Mesenchymal stem cell (in vitro differentiated cells and primary cell): ENCODE results near the gene MAPKAP1.

Experiments
- DNase-seq: peaks from one replicate; pipeline ENCODE4 v3.0.0-alpha.2; 2013
- H2AFZ ChIP-seq: one replicate; pipeline ENCODE4 v1.6.1; 2013; ENCODE audit warnings: low read depth, mild to moderate bottlenecking, control low read depth, inconsistent platforms, low read length, moderate library complexity
- H2AK5ac ChIP-seq: 2 replicates; pipeline ENCODE4 v1.6.1; 2013; ENCODE audit warnings: low read length, moderate library complexity, mild to moderate bottlenecking, inconsistent platforms; ENCODE audit not compliant: severe bottlenecking
- H2BK120ac ChIP-seq: one replicate; pipeline ENCODE4 v1.6.1; 2013; ENCODE audit warnings: low read depth, mild to moderate bottlenecking, inconsistent platforms, low read length, moderate library complexity
- H2BK12ac ChIP-seq, 2 experiments: one replicate each; pipeline ENCODE4 v1.6.1; 2013; ENCODE audit warnings: inconsistent platforms in 2 of 2, low read length in 2 of 2, mild to moderate bottlenecking in 2 of 2, moderate library complexity in 2 of 2, control low read depth in 1 of 2
- H2BK15ac ChIP-seq: one replicate; pipeline ENCODE4 v1.6.1; 2013; ENCODE audit warnings: mild to moderate bottlenecking, low read depth, inconsistent platforms; ENCODE audit not compliant: poor library complexity, severe bottlenecking
- H2BK5ac ChIP-seq: 2 replicates; pipeline ENCODE4 v1.6.1; 2013; ENCODE audit warnings: low read depth, mild to moderate bottlenecking, low read length, control low read depth, inconsistent platforms; ENCODE audit not compliant: poor library complexity, severe bottlenecking
- H3K14ac ChIP-seq, 2 experiments: one replicate each; pipeline ENCODE4 v1.6.1; 2013; ENCODE audit warnings: inconsistent platforms in 2 of 2, low read length in 2 of 2, control low read depth in 1 of 2, mild to moderate bottlenecking in 1 of 2, moderate library complexity in 1 of 2
- H3K18ac ChIP-seq, 2 experiments: one replicate each; pipeline ENCODE4 v1.6.1; 2013; ENCODE audit warnings: inconsistent platforms in 2 of 2, low read length in 2 of 2, control low read depth in 1 of 2, low read depth in 1 of 2, mild to moderate bottlenecking in 1 of 2
- H3K23ac ChIP-seq, 2 experiments: one replicate each; pipeline ENCODE4 v1.6.1; 2013; ENCODE audit warnings: inconsistent platforms in 2 of 2, low read length in 2 of 2, mild to moderate bottlenecking in 2 of 2, moderate library complexity in 2 of 2, control low read depth in 1 of 2
- H3K27ac ChIP-seq: 2 replicates; pipeline ENCODE4 v1.5.1; 2013; ENCODE audit warnings: mild to moderate bottlenecking, moderate library complexity, low read length, control low read depth, inconsistent platforms; ENCODE audit not compliant: poor library complexity, severe bottlenecking
- H3K27me3 ChIP-seq, 2 experiments: 2 replicates each; pipeline versions ENCODE4 v1.6.1 to v1.7.0; 2013; ENCODE audit warnings: low read length in 2 of 2, mild to moderate bottlenecking in 2 of 2, moderate library complexity in 2 of 2, control low read depth in 1 of 2, inconsistent platforms in 1 of 2; ENCODE audit not compliant: control insufficient read depth in 1 of 2, insufficient read depth in 1 of 2
- H3K36me3 ChIP-seq, 2 experiments: 2 replicates each; pipeline versions ENCODE4 v1.6.1 to v1.7.0; 2013; ENCODE audit warnings: low read length in 2 of 2, control low read depth in 1 of 2, inconsistent platforms in 1 of 2, low read depth in 1 of 2, mild to moderate bottlenecking in 1 of 2; ENCODE audit not compliant: insufficient read depth in 2 of 2, control insufficient read depth in 1 of 2
- H3K4ac ChIP-seq, 2 experiments: one replicate each; pipeline ENCODE4 v1.6.1; 2013; ENCODE audit warnings: inconsistent platforms in 2 of 2, low read length in 2 of 2, mild to moderate bottlenecking in 2 of 2, moderate library complexity in 2 of 2, control low read depth in 1 of 2, low read depth in 1 of 2
- H3K4me1 ChIP-seq: 2 replicates; pipeline ENCODE4 v1.6.1; 2013; ENCODE audit warnings: low read depth, low read length, control low read depth; ENCODE audit not compliant: control insufficient read depth, insufficient read depth
- H3K4me2 ChIP-seq: 2 replicates; pipeline ENCODE4 v1.6.1; 2013; ENCODE audit warnings: low read length, mild to moderate bottlenecking, inconsistent platforms; ENCODE audit not compliant: poor library complexity, severe bottlenecking
- H3K4me3 ChIP-seq, 2 experiments: 2 replicates each; pipeline versions ENCODE4 v1.5.1 to v1.7.0; 2013; ENCODE audit warnings: low read length in 2 of 2, mild to moderate bottlenecking in 2 of 2, control low read depth in 1 of 2, low read depth in 1 of 2; ENCODE audit not compliant: insufficient read depth in 1 of 2
- H3K79me1 ChIP-seq: replicated peaks from 2 replicates; pipeline ENCODE4 v1.6.1; 2013; ENCODE audit warnings: mild to moderate bottlenecking, control low read depth, low read length, inconsistent platforms; ENCODE audit not compliant: poor library complexity, severe bottlenecking
- H3K9ac ChIP-seq: 2 replicates; pipeline ENCODE4 v1.7.0; 2013; ENCODE audit warnings: mild to moderate bottlenecking, low read length, moderate library complexity
- H3K9me3 ChIP-seq: 2 replicates; pipeline ENCODE4 v1.7.0; 2013; ENCODE audit warnings: mild to moderate bottlenecking, low read length; ENCODE audit not compliant: control insufficient read depth
- H4K8ac ChIP-seq: one replicate; pipeline ENCODE4 v1.6.1; 2013; ENCODE audit warnings: inconsistent platforms, mild to moderate bottlenecking, low read length, moderate library complexity
- H4K91ac ChIP-seq: one replicate; pipeline ENCODE4 v1.6.1; 2013; ENCODE audit warnings: mild to moderate bottlenecking, low read length, inconsistent platforms
- WGBS: methylation state at CpG from one replicate; pipeline ENCODE4 v1.1.7; 2013; ENCODE audit warnings: mixed read lengths; 5-methylcytosine and 5-hydroxymethylcytosine counted together

Gene MAPKAP1

GRCh38 chr9:125551781-125552180 lies 155.2 kb downstream of the MAPKAP1 start:
- H3K9me3 ChIP-seq, result no peaks in the 10 kb centered on the region
- no peaks in the 10 kb centered on the region for H3K27me3 ChIP-seq
- no peak overlapping the region for H3K14ac ChIP-seq
- H3K4me2 ChIP-seq, result no peak overlapping the region
- H4K8ac ChIP-seq, result no peak overlapping the region
- no peak overlapping the region for H3K18ac ChIP-seq
- DNase-seq, result no peak
- H3K4me1 ChIP-seq, result peaks cover 10% of the 10 kb centered on the region
- H3K79me1 ChIP-seq, result peaks cover 37% of the 10 kb centered on the region
- no peak overlapping the region for H3K27ac ChIP-seq
- no peak overlapping the region for H3K9ac ChIP-seq
- no peak overlapping the region for H3K23ac ChIP-seq
- H3K4ac ChIP-seq, result no peak overlapping the region
- WGBS, result 100% methylated on average over 1 of the region's 1 CpG
- H3K4me3 ChIP-seq, result no peak overlapping the region
- H2BK5ac ChIP-seq, result no peak overlapping the region
- H2BK15ac ChIP-seq, result no peak overlapping the region
- no peak overlapping the region for H2AFZ ChIP-seq
- H3K36me3 ChIP-seq, result peaks cover 2 to 30% of the 10 kb centered on the region in 2 experiments
- H2BK120ac ChIP-seq, result no peak overlapping the region
- no peak overlapping the region for H2AK5ac ChIP-seq
- H2BK12ac ChIP-seq, result no peak overlapping the region
- H4K91ac ChIP-seq, result no peak overlapping the region

- Histone ChIP-seq H3K4me3 (peak overlapping the region in 1 of 2 experiments; percentile 20), H3K36me3 (peaks cover 4 to 27% of the 10 kb centered on the region in 2 experiments), H4K91ac (no peak overlapping the region), H3K23ac (no peak overlapping the region), H3K18ac (no peak overlapping the region), H2BK12ac (no peak overlapping the region), H2BK120ac (no peak overlapping the region), H4K8ac (no peak overlapping the region), H3K4me2 (no peak overlapping the region), H2BK5ac (peak overlapping the region; percentile 51), H3K4ac (peak overlapping the region in 1 of 2 experiments; percentile 33), H3K9me3 (no peaks in the 10 kb centered on the region), H3K4me1 (peaks cover 4% of the 10 kb centered on the region), H3K27ac (peak overlapping the region; percentile 10), H2BK15ac (no peak overlapping the region), H3K9ac (peak overlapping the region; percentile 68), H3K14ac (no peak overlapping the region), H2AFZ (no peak overlapping the region), H3K79me1 (peaks cover 42% of the 10 kb centered on the region), H2AK5ac (no peak overlapping the region), H3K27me3 (no peaks in the 10 kb centered on the region)
- 60% methylated on average over 8 of the region's 9 CpGs for WGBS
- DNase-seq, result peak; percentile 29
Observed at GRCh38 chr9:125549891-125550885, 156.8 kb downstream of the MAPKAP1 start.

GRCh38 chr9:125549465-125549871 lies 157.5 kb downstream of the MAPKAP1 start:
- Histone ChIP-seq H2BK120ac (no peak overlapping the region), H3K9ac (peak overlapping the region; percentile 68), H2AFZ (no peak overlapping the region), H3K4me2 (no peak overlapping the region), H3K9me3 (no peaks in the 10 kb centered on the region), H2AK5ac (peak overlapping the region; percentile 68), H3K79me1 (peaks cover 43% of the 10 kb centered on the region), H3K27ac (no peak overlapping the region), H4K91ac (no peak overlapping the region), H3K4me1 (peaks cover 5% of the 10 kb centered on the region), H3K4me3 (peak overlapping the region in 1 of 2 experiments; percentile 25), H3K23ac (no peak overlapping the region), H3K27me3 (no peaks in the 10 kb centered on the region), H2BK5ac (no peak overlapping the region), H3K4ac (no peak overlapping the region), H2BK15ac (no peak overlapping the region), H3K14ac (no peak overlapping the region), H3K36me3 (peaks cover 4 to 26% of the 10 kb centered on the region in 2 experiments), H4K8ac (no peak overlapping the region), H2BK12ac (no peak overlapping the region), H3K18ac (no peak overlapping the region)
- no peak for DNase-seq
- 94% methylated on average over 7 of the region's 7 CpGs for WGBS

- no peak overlapping the region for H2BK15ac ChIP-seq
- H3K4ac ChIP-seq, result no peak overlapping the region
- no peak for DNase-seq
- H4K8ac ChIP-seq, result no peak overlapping the region
- H2AFZ ChIP-seq, result no peak overlapping the region
- no peaks in the 10 kb centered on the region for H3K9me3 ChIP-seq
- H2BK5ac ChIP-seq, result no peak overlapping the region
- no peak overlapping the region for H3K23ac ChIP-seq
- H2BK12ac ChIP-seq, result no peak overlapping the region
- H2BK120ac ChIP-seq, result no peak overlapping the region
- H3K79me1 ChIP-seq, result peaks cover 41% of the 10 kb centered on the region
- 100% methylated on average over 3 of the region's 3 CpGs for WGBS
- no peak overlapping the region for H2AK5ac ChIP-seq
- peak overlapping the region; percentile 68 for H3K9ac ChIP-seq
- H3K4me2 ChIP-seq, result no peak overlapping the region
- no peak overlapping the region for H4K91ac ChIP-seq
- H3K36me3 ChIP-seq, result peaks cover 4 to 24% of the 10 kb centered on the region in 2 experiments
- no peak overlapping the region for H3K18ac ChIP-seq
- peak overlapping the region in 1 of 2 experiments; percentile 22 for H3K14ac ChIP-seq
- peak overlapping the region in 1 of 2 experiments; percentile 25 for H3K4me3 ChIP-seq
- H3K27me3 ChIP-seq, result no peaks in the 10 kb centered on the region
- H3K4me1 ChIP-seq, result peaks cover 5% of the 10 kb centered on the region
- H3K27ac ChIP-seq, result no peak overlapping the region
Observed at GRCh38 chr9:125549039-125549438, 158.0 kb downstream of the MAPKAP1 start.
